ENCODE measurements around the gene FAM151B. TPM values are rescaled to one million over a fixed set of nuclear protein-coding genes. Genes with fewer than 3 reads are reported as not detected.

Gene FAM151B
- total and polyA plus RNA-seq, 2 of the 13 experiments (the other 11 are each of a cell fraction or from before 2014, with no cell fraction given), result 0.61 to 1.0 TPM

- Histone ChIP-seq H3K27me3 (ENCODE audit: control insufficient read depth in 1 of 2, insufficient read depth in 2 of 2, low read length in 2 of 2) (peaks cover 17 to 48% of the 10 kb centered on the region in 2 experiments), H3K4me3 (replicated peaks in 1 of 3; ENCODE audit: insufficient read depth in 1 of 3, low read depth in 2 of 3, low read length in 3 of 3) (no peak overlapping the region), H3K4me2 (ENCODE audit: low read depth, low read length) (no peak overlapping the region), H3K9ac (ENCODE audit: insufficient read depth, low read depth, low read length) (no peak overlapping the region), H3K79me2 (ENCODE audit: insufficient read depth, low read length) (no peaks in the 10 kb centered on the region), H3K36me3 (replicated peaks in 1 of 2; ENCODE audit: control insufficient read depth in 1 of 2, insufficient read depth in 2 of 2, low read length in 2 of 2) (no peaks in the 10 kb centered on the region), H3K4me1 (ENCODE audit: insufficient read depth, low read length) (peaks cover 10% of the 10 kb centered on the region; the same call in 1 of the 2 replicates), H3K9me3 (ENCODE audit: low read length) (no peaks in the 10 kb centered on the region), H4K20me1 (ENCODE audit: insufficient read depth, low read length) (no peaks in the 10 kb centered on the region), H3K27ac (ENCODE audit: extremely low read length, insufficient read depth, low read length) (no peak overlapping the region), H2AFZ (ENCODE audit: low read length) (no peak overlapping the region)
- FAIRE-seq, result no peak
- WGBS (ENCODE audit: low lambda C conversion rate), result 28% methylated on average over 3 of the region's 3 CpGs
- ATAC-seq, result no peak
- ChIA-PET CTCF (ENCODE audit: low intra/inter-chr PET ratio, low total read pairs) (no interaction called here), POLR2A (no interaction called here)
- in situ Hi-C loops (cut with HindIII; ENCODE audit: extremely low pct_ligation_motif_present, low pct_unique_long_range_greater_than_20kb) (no loop called here), intact Hi-C loops (cut with micrococcal nuclease; ENCODE audit: unreplicated experiment) (loop anchor here (5.0 kb wide), 1 partner anchor 166 kb away; the partner anchor contains the start of gene ZFYVE16)
- BruUV-seq (replicated peaks), result no TSS peak
- no peak for DNase-seq (ENCODE audit: low spot score)
- no peak for TF ChIP-seq GTF2F1 (IDR thresholded peaks at IDR 0.05; ENCODE audit: low read length)
- TF ChIP-seq TFAP4 (IDR thresholded peaks at IDR 0.05; ENCODE audit: borderline replicate concordance, low read depth), result no peak
- TF ChIP-seq ZNF441 (CRISPR knock-in tag; IDR thresholded peaks at IDR 0.05; ENCODE audit: borderline replicate concordance), result no peak
- TF ChIP-seq ZNF746 (CRISPR knock-in tag; IDR thresholded peaks at IDR 0.05), result no peak
- no peak for TF ChIP-seq ZNF142 (CRISPR knock-in tag; IDR thresholded peaks at IDR 0.05)
- no peak for TF ChIP-seq AHR (CRISPR knock-in tag; IDR thresholded peaks at IDR 0.05)
- no peak for TF ChIP-seq CREM (IDR thresholded peaks at IDR 0.05)
- no peak for TF ChIP-seq CREM (CRISPR knock-in tag; IDR thresholded peaks at IDR 0.05)
- TF ChIP-seq, protein P1, sequence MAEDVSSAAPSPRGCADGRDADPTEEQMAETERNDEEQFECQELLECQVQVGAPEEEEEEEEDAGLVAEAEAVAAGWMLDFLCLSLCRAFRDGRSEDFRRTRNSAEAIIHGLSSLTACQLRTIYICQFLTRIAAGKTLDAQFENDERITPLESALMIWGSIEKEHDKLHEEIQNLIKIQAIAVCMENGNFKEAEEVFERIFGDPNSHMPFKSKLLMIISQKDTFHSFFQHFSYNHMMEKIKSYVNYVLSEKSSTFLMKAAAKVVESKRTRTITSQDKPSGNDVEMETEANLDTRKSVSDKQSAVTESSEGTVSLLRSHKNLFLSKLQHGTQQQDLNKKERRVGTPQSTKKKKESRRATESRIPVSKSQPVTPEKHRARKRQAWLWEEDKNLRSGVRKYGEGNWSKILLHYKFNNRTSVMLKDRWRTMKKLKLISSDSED (CRISPR knock-in tag; IDR thresholded peaks at IDR 0.05), result no peak
- TF ChIP-seq ZNF235 (CRISPR knock-in tag; IDR thresholded peaks at IDR 0.05; ENCODE audit: borderline replicate concordance), result no peak
- TF ChIP-seq ZNF274 (CRISPR knock-in tag; IDR thresholded peaks at IDR 0.05), result no peak
- TF ChIP-seq HOXA5 (CRISPR knock-in tag; IDR thresholded peaks at IDR 0.05), result no peak
- TF ChIP-seq ZNF761 (CRISPR knock-in tag; conservative IDR thresholded peaks at IDR 0.05), result no peak
Measured at GRCh38 chr5:80573062-80573461, 85.2 kb downstream of the FAM151B start.

Data from HepG2 (cell line).